CD4-positive, alpha-beta memory T cell (primary cell): ENCODE results near the gene SYCP2L. TPM values are rescaled to one million over a fixed set of nuclear protein-coding genes. Genes with fewer than 3 reads are reported as not detected.
"Not testable (repeated sequence)": the region's sequence is repeated elsewhere in the genome, so short reads cannot be mapped to it uniquely, and the experiment has no call there.

ENCODE experiments used
- CTCF ChIA-PET: fragments of 350-600 bp; sonication (Branson Sonifier 250); formaldehyde crosslinking; loops from one replicate; lab custom pipeline; 2021; ENCODE audit warnings: inconsistent platforms; ENCODE audit not compliant: partially characterized antibody; lab: Charles Lee
- POLR2A ChIA-PET: fragments of 350-600 bp; sonication (Branson Sonifier 250); formaldehyde crosslinking; loops from one replicate; lab custom pipeline; 2021; ENCODE audit not compliant: partially characterized antibody; lab: Charles Lee
- DNase-seq, 5 donors: peaks; one replicate each; pipeline versions ENCODE4 v3.0.0 to v3.0.0-alpha.2; 2020 to 2022; ENCODE audit warnings: mixed read lengths in 1 of 5
- H3K27ac ChIP-seq: one replicate; pipeline ENCODE4 v1.7.0; 2013; ENCODE audit warnings: low read depth, low read length
- H3K27me3 ChIP-seq: 2 replicates; pipeline ENCODE4 v1.7.0; 2013; ENCODE audit warnings: mild to moderate bottlenecking, low read length, moderate library complexity; ENCODE audit not compliant: insufficient read depth
- H3K36me3 ChIP-seq: 2 replicates; pipeline ENCODE4 v1.7.0; 2013; ENCODE audit warnings: mild to moderate bottlenecking, low read length, moderate library complexity; ENCODE audit not compliant: insufficient read depth
- H3K4me1 ChIP-seq: 2 replicates; pipeline ENCODE4 v1.7.0; 2013; ENCODE audit warnings: mild to moderate bottlenecking, low read length, moderate library complexity; ENCODE audit not compliant: insufficient read depth
- H3K4me3 ChIP-seq, 2 donors: one replicate each; pipeline ENCODE4 v1.7.0; 2013; ENCODE audit warnings: low read length in 2 of 2, mild to moderate bottlenecking in 1 of 2
- H3K9me3 ChIP-seq, 2 donors: one replicate each; pipeline ENCODE4 v1.7.0; 2013; ENCODE audit warnings: low read length in 2 of 2, control low read depth in 1 of 2; ENCODE audit not compliant: control insufficient read depth in 1 of 2
- H3K27ac Mint-ChIP-seq, 7 donors: one replicate each; pipeline ENCODE4 v1.8.0; 2020 to 2021; ENCODE audit warnings: mixed read lengths in 7 of 7, mild to moderate bottlenecking in 6 of 7, inconsistent platforms in 3 of 7, moderate library complexity in 3 of 7
- H3K27me3 Mint-ChIP-seq, 2 donors: one replicate each; pipeline ENCODE4 v1.8.0; 2020 to 2021; ENCODE audit warnings: mixed read lengths in 2 of 2
- H3K36me3 Mint-ChIP-seq, 2 donors: one replicate each; pipeline ENCODE4 v1.8.0; 2020 to 2021; ENCODE audit warnings: mixed read lengths in 2 of 2, inconsistent platforms in 1 of 2, mild to moderate bottlenecking in 1 of 2
- H3K4me1 Mint-ChIP-seq, 4 donors: one replicate each; pipeline ENCODE4 v1.8.0; 2020 to 2021; ENCODE audit warnings: mixed read lengths in 4 of 4, mild to moderate bottlenecking in 1 of 4
- H3K4me3 Mint-ChIP-seq, 8 donors: one replicate each; pipeline ENCODE4 v1.8.0; 2020 to 2021; ENCODE audit warnings: mixed read lengths in 8 of 8, mild to moderate bottlenecking in 7 of 8, moderate library complexity in 6 of 8, inconsistent platforms in 3 of 8
- H3K9me3 Mint-ChIP-seq, 8 donors: one replicate each; pipeline ENCODE4 v1.8.0; 2020 to 2021; ENCODE audit warnings: mixed read lengths in 8 of 8, mild to moderate bottlenecking in 5 of 8, inconsistent platforms in 3 of 8, moderate library complexity in 1 of 8
- intact Hi-C: fragments of 100-400 bp; cut with micrococcal nuclease; formaldehyde crosslinking; loops from one replicate; pipeline ENCODE4 v1.15.1; 2023
- polyA plus RNA-seq, 2 donors: library from polyadenylated mRNA; unstranded; fragments of 300-500 nt; fragmentation: Illumina TruSeq; gene quantifications; one replicate each; pipeline ENCODE4 v1.2.3, GENCODE V29; 2021
- total RNA-seq, 2 experiments: library from RNA; stranded (reverse); gene quantifications; one replicate each; pipeline ENCODE4 v1.2.3, GENCODE V29; 2021

Gene SYCP2L
- total and polyA plus RNA-seq, 4 experiments from 2014 or later, result not detected

GRCh38 chr6:11003297-11003696 is 116.4 kb downstream of the SYCP2L start:
- intact Hi-C loops, POLR2A ChIA-PET, H3K27ac Mint-ChIP-seq, H3K27me3 ChIP-seq, H3K4me1 ChIP-seq, H3K36me3 Mint-ChIP-seq, H3K4me3 ChIP-seq, CTCF ChIA-PET, H3K9me3 ChIP-seq, H3K9me3 Mint-ChIP-seq, DNase-seq, H3K4me3 Mint-ChIP-seq, H3K4me1 Mint-ChIP-seq, H3K27ac ChIP-seq, H3K36me3 ChIP-seq: not testable (repeated sequence)
- H3K27me3 Mint-ChIP-seq, result peaks cover 6 to 13% of the 10 kb centered on the region in 2 donors

GRCh38 chr6:11006061-11006460 is 119.2 kb downstream of the SYCP2L start:
- Histone ChIP-seq H3K36me3 (no peaks in the 10 kb centered on the region), H3K4me3 (no peak overlapping the region), H3K27me3 (no peaks in the 10 kb centered on the region), H3K4me1 (no peaks in the 10 kb centered on the region), H3K9me3 (no peaks in the 10 kb centered on the region), H3K27ac (no peak overlapping the region)
- Mint-ChIP-seq H3K36me3 (no peaks in the 10 kb centered on the region), H3K27me3 (peaks cover 6 to 21% of the 10 kb centered on the region in 2 donors), H3K4me1 (no peaks in the 10 kb centered on the region), H3K9me3 (no peaks in the 10 kb centered on the region), H3K27ac (no peak overlapping the region), H3K4me3 (no peak overlapping the region)
- no peak for DNase-seq
- POLR2A ChIA-PET, result no interaction called here
- CTCF ChIA-PET, result interaction anchor here (1.5 kb wide), 1 partner anchor 51 kb away, joined by 3 read pairs; no protein-coding TSS in a partner anchor
- intact Hi-C loops, result no loop called here

GRCh38 chr6:11007715-11008608 is 121.1 kb downstream of the SYCP2L start:
- H3K4me3 Mint-ChIP-seq, result peak overlapping the region in 1 of 8 donors; percentile 12
- ChIA-PET CTCF (interaction anchor here (1.5 kb wide), 1 partner anchor 53 kb away, joined by 3 read pairs; no protein-coding TSS in a partner anchor), POLR2A (no interaction called here)
- no peak overlapping the region for H3K27ac ChIP-seq
- H3K4me1 Mint-ChIP-seq, result no peaks in the 10 kb centered on the region
- H3K9me3 Mint-ChIP-seq, result no peaks in the 10 kb centered on the region
- no peak overlapping the region for H3K27ac Mint-ChIP-seq
- intact Hi-C loops, result no loop called here
- no peaks in the 10 kb centered on the region for H3K36me3 Mint-ChIP-seq
- H3K27me3 Mint-ChIP-seq, result peaks cover 6 to 21% of the 10 kb centered on the region in 2 donors
- H3K36me3 ChIP-seq, result no peaks in the 10 kb centered on the region
- H3K9me3 ChIP-seq, result no peaks in the 10 kb centered on the region
- no peak for DNase-seq
- no peak overlapping the region for H3K4me3 ChIP-seq
- H3K27me3 ChIP-seq, result no peaks in the 10 kb centered on the region
- H3K4me1 ChIP-seq, result no peaks in the 10 kb centered on the region

- intact Hi-C loops, result no loop called here
- H3K4me3 ChIP-seq, result no peak overlapping the region
Measured at GRCh38 chr6:11008821-11009220, 122.0 kb downstream of the SYCP2L start.

GRCh38 chr6:11009353-11009752 is 122.5 kb downstream of the SYCP2L start:
- no peaks in the 10 kb centered on the region for H3K27me3 ChIP-seq
- Mint-ChIP-seq H3K4me1 (no peaks in the 10 kb centered on the region), H3K4me3 (no peak overlapping the region), H3K27me3 (peaks cover 7 to 22% of the 10 kb centered on the region in 2 donors), H3K36me3 (no peaks in the 10 kb centered on the region), H3K9me3 (no peaks in the 10 kb centered on the region), H3K27ac (no peak overlapping the region)
- no peaks in the 10 kb centered on the region for H3K4me1 ChIP-seq
- H3K4me3 ChIP-seq, result no peak overlapping the region
- H3K9me3 ChIP-seq, result no peaks in the 10 kb centered on the region
- no peak for DNase-seq
- ChIA-PET POLR2A (no interaction called here), CTCF (no interaction called here)
- intact Hi-C loops, result no loop called here
- H3K27ac ChIP-seq, result no peak overlapping the region
- no peaks in the 10 kb centered on the region for H3K36me3 ChIP-seq

More at GRCh38 chr6:11008821-11009220, 122.0 kb downstream of the SYCP2L start:
- Mint-ChIP-seq H3K9me3 (no peaks in the 10 kb centered on the region), H3K36me3 (no peaks in the 10 kb centered on the region), H3K27me3 (peaks cover 7 to 22% of the 10 kb centered on the region in 2 donors), H3K4me1 (no peaks in the 10 kb centered on the region), H3K27ac (no peak overlapping the region), H3K4me3 (no peak overlapping the region)
- Histone ChIP-seq H3K27ac (no peak overlapping the region), H3K27me3 (no peaks in the 10 kb centered on the region), H3K9me3 (no peaks in the 10 kb centered on the region), H3K4me1 (no peaks in the 10 kb centered on the region), H3K36me3 (no peaks in the 10 kb centered on the region)
- no peak for DNase-seq
- CTCF ChIA-PET, result no interaction called here
- POLR2A ChIA-PET, result no interaction called here

- Mint-ChIP-seq H3K27me3 (peaks cover 9 to 21% of the 10 kb centered on the region in 2 donors), H3K4me3 (no peak overlapping the region), H3K9me3 (no peaks in the 10 kb centered on the region), H3K27ac (no peak overlapping the region), H3K36me3 (no peaks in the 10 kb centered on the region), H3K4me1 (no peaks in the 10 kb centered on the region)
- H3K27me3 ChIP-seq, result no peaks in the 10 kb centered on the region
- no peaks in the 10 kb centered on the region for H3K36me3 ChIP-seq
- H3K4me3 ChIP-seq, result no peak overlapping the region
- H3K9me3 ChIP-seq, result no peaks in the 10 kb centered on the region
- H3K4me1 ChIP-seq, result no peaks in the 10 kb centered on the region
- intact Hi-C loops, result no loop called here
- no peak overlapping the region for H3K27ac ChIP-seq
- DNase-seq, result no peak
- CTCF ChIA-PET, result no interaction called here
- POLR2A ChIA-PET, result no interaction called here
Measured at GRCh38 chr6:11011787-11012234, 125.0 kb downstream of the SYCP2L start.

- Histone ChIP-seq H3K4me1 (no peaks in the 10 kb centered on the region), H3K36me3 (no peaks in the 10 kb centered on the region), H3K9me3 (no peaks in the 10 kb centered on the region), H3K4me3 (no peak overlapping the region), H3K27ac (no peak overlapping the region), H3K27me3 (no peaks in the 10 kb centered on the region)
- ChIA-PET POLR2A (no interaction called here), CTCF (no interaction called here)
- H3K27me3 Mint-ChIP-seq, result peaks cover 9 to 21% of the 10 kb centered on the region in 2 donors
- intact Hi-C loops, result no loop called here
- H3K4me1 Mint-ChIP-seq, result no peaks in the 10 kb centered on the region
- H3K36me3 Mint-ChIP-seq, result no peaks in the 10 kb centered on the region
- H3K9me3 Mint-ChIP-seq, result no peaks in the 10 kb centered on the region
- no peak overlapping the region for H3K4me3 Mint-ChIP-seq
- no peak overlapping the region for H3K27ac Mint-ChIP-seq
- DNase-seq, result no peak
Measured at GRCh38 chr6:11012295-11012754, 125.5 kb downstream of the SYCP2L start.
